GM12878 (cell line): ENCODE results near the gene SHISA9. TPM values are rescaled to one million over a fixed set of nuclear protein-coding genes. Genes with fewer than 3 reads are reported as not detected.

Experiments used
- BCLAF1 ChIP-seq: fragments of 450-650 bp; IDR thresholded peaks from 2 replicates; pipeline ENCODE4 v1.6.1; 2017; ENCODE audit warnings: antibody characterized with exemption, mild to moderate bottlenecking, moderate library complexity
- BMI1 ChIP-seq: fragments of 450-650 bp; IDR thresholded peaks from 2 replicates; pipeline ENCODE4 v1.6.1; 2016; ENCODE audit warnings: mild to moderate bottlenecking, moderate library complexity, borderline replicate concordance
- GABPA ChIP-seq: IDR thresholded peaks from 2 replicates; pipeline ENCODE4 v1.6.1; 2014; ENCODE audit warnings: antibody characterized with exemption, low read depth, mild to moderate bottlenecking, inconsistent platforms
- JUNB ChIP-seq: IDR thresholded peaks from 2 replicates; pipeline ENCODE4 v1.6.1; 2016; ENCODE audit warnings: antibody characterized with exemption, mild to moderate bottlenecking
- JUND ChIP-seq: IDR thresholded peaks from 2 replicates; pipeline ENCODE4 v1.6.1; 2012; ENCODE audit warnings: low read depth, mild to moderate bottlenecking, low read length, improper control_type of control experiment, moderate library complexity
- NFYA ChIP-seq: IDR thresholded peaks from 2 replicates; pipeline ENCODE4 v1.6.1; 2011; ENCODE audit warnings: low read depth, mild to moderate bottlenecking, low read length, improper control_type of control experiment, borderline replicate concordance
- NR2C2 ChIP-seq: IDR thresholded peaks from 2 replicates; pipeline ENCODE4 v1.6.1; 2011; ENCODE audit warnings: borderline replicate concordance, low read depth; ENCODE audit not compliant: control insufficient read depth, insufficient read length
- POLR2AphosphoS5 ChIP-seq: IDR thresholded peaks from 2 replicates; pipeline ENCODE4 v1.6.1; 2011; ENCODE audit warnings: mild to moderate bottlenecking, low read length, inconsistent platforms
- RELA ChIP-seq: fragments of 450-650 bp; IDR thresholded peaks from 2 replicates; pipeline ENCODE4 v1.8.0; 2014; ENCODE audit warnings: borderline replicate concordance; ENCODE audit not compliant: partially characterized antibody
- SMAD5 ChIP-seq: IDR thresholded peaks from 2 replicates; pipeline ENCODE4 v1.6.1; 2016; ENCODE audit warnings: antibody characterized with exemption, low read depth
- STAT3 ChIP-seq: IDR thresholded peaks from 2 replicates; pipeline ENCODE4 v1.6.1; 2011; ENCODE audit warnings: low read depth, low read length, improper control_type of control experiment
- SUZ12 ChIP-seq: fragments of 200-600 bp; sonication (generic); IDR thresholded peaks from one replicate; pipeline ENCODE4 v1.6.1; 2018; ENCODE audit warnings: antibody characterized with exemption, mild to moderate bottlenecking; ENCODE audit not compliant: unreplicated experiment
- TAF1 ChIP-seq: IDR thresholded peaks from 2 replicates; pipeline ENCODE4 v1.6.1; 2011; ENCODE audit warnings: mild to moderate bottlenecking, low read depth, low read length, borderline replicate concordance
- ZBED1 ChIP-seq: IDR thresholded peaks from 2 replicates; pipeline ENCODE4 v1.6.1; 2016; ENCODE audit warnings: borderline replicate concordance
- ZNF207 ChIP-seq: fragments of 450-650 bp; IDR thresholded peaks from 2 replicates; pipeline ENCODE4 v1.6.1; 2014; ENCODE audit warnings: antibody characterized with exemption, mild to moderate bottlenecking, borderline replicate concordance
- ZSCAN29 ChIP-seq: fragments of 450-650 bp; IDR thresholded peaks from 2 replicates; pipeline ENCODE4 v1.6.1; 2017; ENCODE audit warnings: mild to moderate bottlenecking, moderate library complexity
- polyA plus RNA-seq, 11 experiments: library from polyadenylated mRNA; depleted of rRNA in 4 of 11; unstranded in 6 of 11; stranded (reverse) in 5 of 11; fragments of >200 nt; fragmentation: Nextera tagmentation in 4 of 11; fragmentation: Illumina TruSeq in 1 of 11; extraction: Ambion mirVana in 4 of 11; extraction: Trizol in 1 of 11; gene quantifications; 1 replicate in 1 of 11; 2 replicates in 10 of 11; pipeline versions ENCODE4 v1.2.1 to v1.2.3, GENCODE V29; 2011 to 2016; ENCODE audit warnings: inconsistent platforms in 2 of 11, missing spikeins in 2 of 11, low read depth in 1 of 11
- total RNA-seq, 4 experiments: library from RNA; depleted of rRNA in 3 of 4; stranded (reverse); fragments of >200 nt in 3 of 4; fragmentation: Illumina TruSeq in 1 of 4; extraction: Trizol in 1 of 4; gene quantifications; 2 replicates each; pipeline versions ENCODE4 v1.2.1 to v1.2.3, GENCODE V29; 2013 to 2021

Gene SHISA9
- total and polyA plus RNA-seq, 10 of the 15 experiments (the other 5 are each of a cell fraction or from before 2014, with no cell fraction given), result 0.03 to 25.5 (median 0.07) TPM

GRCh38 chr16:12871784-12872183 lies 29.6 kb upstream of the SHISA9 start (continued):
- TF ChIP-seq BCLAF1 (no peak), NFYA (no peak), ZSCAN29 (no peak), SUZ12 (no peak), SMAD5 (no peak), BMI1 (no peak), NR2C2 (no peak), TAF1 (no peak), ZBED1 (no peak), JUND (no peak), JUNB (no peak), STAT3 (no peak), POLR2AphosphoS5 (no peak), ZNF207 (no peak), RELA (no peak), GABPA (no peak)
